K562 (cell line): ENCODE results near the gene CEND1. TPM values are rescaled to one million over a fixed set of nuclear protein-coding genes. Genes with fewer than 3 reads are reported as not detected.

Source experiments
- CBX1 ChIP-seq: sonication (generic); IDR thresholded peaks from 2 replicates; pipeline ENCODE4 v1.6.1; 2016; ENCODE audit warnings: antibody characterized with exemption, low read depth, mild to moderate bottlenecking
- CHCHD3 ChIP-seq: fragments of 250-450 bp; sonication (Bioruptor Pico); IDR thresholded peaks from 2 replicates; pipeline ENCODE4 v2.1.2; 2022; ENCODE audit warnings: mild to moderate bottlenecking
- GTF2E2 ChIP-seq: fragments of 200-800 bp; sonication (Bioruptor generic); IDR thresholded peaks from 2 replicates; pipeline ENCODE4 v1.6.1; 2016; ENCODE audit warnings: missing genetic modification characterization, missing compliant biosample characterization
- JUN ChIP-seq, 2 experiments: sonication (generic) in 1 of 2; formaldehyde crosslinking in 1 of 2; IDR thresholded peaks; 2 replicates each; pipeline versions ENCODE4 v1.6.1 to v1.8.0; 2012 to 2022; ENCODE audit warnings: borderline replicate concordance in 2 of 2, mild to moderate bottlenecking in 2 of 2, improper control_type of control experiment in 1 of 2, low read depth in 1 of 2, low read length in 1 of 2, missing genetic modification reagents in 1 of 2
- NEUROD1 ChIP-seq: fragments of 150-350 bp; IDR thresholded peaks from 2 replicates; pipeline ENCODE4 v1.6.1; 2014; ENCODE audit warnings: borderline replicate concordance, low read length, low read depth; ENCODE audit not compliant: partially characterized antibody
- POLR2G ChIP-seq: fragments of 200-400 bp; formaldehyde crosslinking; IDR thresholded peaks from 2 replicates; pipeline ENCODE4 v1.6.1; 2017; ENCODE audit warnings: low read depth, mild to moderate bottlenecking, antibody characterized with exemption, low read length, moderate library complexity
- POLR2H ChIP-seq: IDR thresholded peaks from 2 replicates; pipeline ENCODE4 v1.6.1; 2016; ENCODE audit warnings: missing genetic modification characterization, low read depth, mild to moderate bottlenecking, control low read depth, missing compliant biosample characterization, moderate library complexity
- SUPT5H ChIP-seq: fragments of 450-650 bp; IDR thresholded peaks from 2 replicates; pipeline ENCODE4 v1.6.1; 2016
- TAF7 ChIP-seq: fragments of 450-650 bp; IDR thresholded peaks from 2 replicates; pipeline ENCODE4 v1.6.1; 2016; ENCODE audit warnings: missing genetic modification characterization, missing compliant biosample characterization
- ZNF165 ChIP-seq: fragments of 250-450 bp; sonication (Bioruptor Pico); IDR thresholded peaks from 2 replicates; pipeline ENCODE4 v1.4.0; 2020; ENCODE audit warnings: borderline replicate concordance
- ZNF23 ChIP-seq: fragments of 250-450 bp; sonication (Bioruptor Pico); IDR thresholded peaks from 2 replicates; pipeline ENCODE4 v1.4.0; 2020; ENCODE audit warnings: mild to moderate bottlenecking
- polyA plus RNA-seq, 8 experiments: library from polyadenylated mRNA; depleted of rRNA in 4 of 8; stranded (reverse) in 5 of 8; unstranded in 3 of 8; fragments of >200 nt; fragmentation: Nextera tagmentation in 2 of 8; fragmentation: Illumina TruSeq in 1 of 8; extraction: Ambion mirVana in 2 of 8; extraction: Trizol in 1 of 8; gene quantifications; 2 replicates each; pipeline versions ENCODE4 v1.2.1 to v1.2.3, GENCODE V29; 2011 to 2014; ENCODE audit warnings: inconsistent platforms in 1 of 8, missing spikeins in 1 of 8
- total RNA-seq, 7 experiments: library from RNA; depleted of rRNA in 6 of 7; stranded (reverse); fragments of >200 nt in 6 of 7; fragmentation: Illumina TruSeq in 2 of 7; extraction: Trizol in 2 of 7; gene quantifications; 2 replicates each; pipeline versions ENCODE4 v1.2.1 to v1.2.3, GENCODE V29; 2011 to 2021; ENCODE audit warnings: low replicate concordance in 1 of 7
- TF ChIP-seq, protein P1 (sequence below): sonication (generic); formaldehyde crosslinking; IDR thresholded peaks from 2 replicates; pipeline ENCODE4 v1.8.0; 2022; ENCODE audit warnings: mild to moderate bottlenecking, missing genetic modification reagents, borderline replicate concordance
- TF ChIP-seq, protein P2 (sequence below): fragments of 450-650 bp; formaldehyde crosslinking; IDR thresholded peaks from 2 replicates; pipeline ENCODE4 v1.4.0; 2022; ENCODE audit warnings: missing genetic modification characterization

The CEND1 gene
- total and polyA plus RNA-seq, 9 of the 15 experiments (the other 6 are each of a cell fraction or from before 2014, with no cell fraction given): 0.13 to 0.18 (median 0.16) TPM; not detected in 6

DNA sequence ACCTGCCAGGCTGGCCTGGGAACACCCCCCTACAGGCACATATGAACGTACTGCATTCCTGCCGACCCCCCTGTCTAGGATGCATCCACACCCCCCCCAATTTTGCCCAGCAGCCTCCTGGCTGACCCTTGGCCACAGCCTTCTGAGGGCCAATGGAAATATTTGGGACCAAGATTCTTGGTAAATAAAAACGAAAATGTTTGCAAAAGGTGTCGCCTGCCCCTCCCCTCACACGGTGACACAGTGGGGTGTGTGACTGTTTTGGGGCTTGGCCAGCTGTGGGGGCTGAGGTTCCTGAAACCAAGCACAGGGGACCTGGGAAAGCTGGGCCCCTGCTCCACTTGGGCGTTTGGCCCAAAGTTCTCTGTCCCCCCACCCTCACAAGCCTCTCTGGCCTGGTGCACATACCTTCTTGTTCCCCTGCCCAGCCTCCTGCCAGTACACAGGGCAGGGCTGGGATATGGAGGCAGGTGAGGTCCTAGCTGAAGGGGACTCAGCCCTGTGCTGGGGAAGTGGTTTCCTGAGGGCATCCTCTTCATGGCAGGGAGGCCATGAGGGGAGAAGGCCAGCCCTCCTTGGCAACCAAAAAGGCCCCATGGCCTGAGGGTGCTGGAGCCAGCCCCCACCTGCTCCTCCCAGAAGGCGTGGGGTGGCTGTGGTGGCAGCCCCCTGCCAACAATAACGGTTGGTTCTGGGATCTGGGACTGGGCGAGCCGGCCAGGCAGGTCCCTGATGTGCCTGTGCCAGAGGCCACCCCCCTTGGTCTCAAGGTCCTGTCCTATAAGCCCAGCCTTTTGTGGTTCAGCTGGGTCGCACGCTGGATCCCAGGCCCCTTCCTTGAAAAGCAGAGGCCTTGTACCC, 35.7 kb upstream of the CEND1 start (continued):
- TF ChIP-seq, protein P1, sequence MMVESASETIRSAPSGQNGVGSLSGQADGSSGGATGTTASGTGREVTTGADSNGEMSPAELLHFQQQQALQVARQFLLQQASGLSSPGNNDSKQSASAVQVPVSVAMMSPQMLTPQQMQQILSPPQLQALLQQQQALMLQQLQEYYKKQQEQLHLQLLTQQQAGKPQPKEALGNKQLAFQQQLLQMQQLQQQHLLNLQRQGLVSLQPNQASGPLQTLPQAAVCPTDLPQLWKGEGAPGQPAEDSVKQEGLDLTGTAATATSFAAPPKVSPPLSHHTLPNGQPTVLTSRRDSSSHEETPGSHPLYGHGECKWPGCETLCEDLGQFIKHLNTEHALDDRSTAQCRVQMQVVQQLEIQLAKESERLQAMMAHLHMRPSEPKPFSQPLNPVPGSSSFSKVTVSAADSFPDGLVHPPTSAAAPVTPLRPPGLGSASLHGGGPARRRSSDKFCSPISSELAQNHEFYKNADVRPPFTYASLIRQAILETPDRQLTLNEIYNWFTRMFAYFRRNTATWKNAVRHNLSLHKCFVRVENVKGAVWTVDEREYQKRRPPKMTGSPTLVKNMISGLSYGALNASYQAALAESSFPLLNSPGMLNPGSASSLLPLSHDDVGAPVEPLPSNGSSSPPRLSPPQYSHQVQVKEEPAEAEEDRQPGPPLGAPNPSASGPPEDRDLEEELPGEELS (CRISPR knock-in tag): no peak
- TF ChIP-seq ZNF23 (CRISPR knock-in tag) (no peak), ZNF165 (CRISPR knock-in tag) (no peak), POLR2G (peak; percentile 74), POLR2H (tag) (no peak), GTF2E2 (tag) (no peak), CBX1 (no peak), CHCHD3 (CRISPR knock-in tag) (no peak), TAF7 (tag) (no peak), NEUROD1 (no peak), JUN (IDR thresholded peaks at IDR 0.05; ENCODE audit: borderline replicate concordance, low read depth, low read length) (no peak), JUN (CRISPR knock-in tag; IDR thresholded peaks at IDR 0.05; ENCODE audit: borderline replicate concordance) (no peak), SUPT5H (peak; percentile 47)
- TF ChIP-seq, protein P2, sequence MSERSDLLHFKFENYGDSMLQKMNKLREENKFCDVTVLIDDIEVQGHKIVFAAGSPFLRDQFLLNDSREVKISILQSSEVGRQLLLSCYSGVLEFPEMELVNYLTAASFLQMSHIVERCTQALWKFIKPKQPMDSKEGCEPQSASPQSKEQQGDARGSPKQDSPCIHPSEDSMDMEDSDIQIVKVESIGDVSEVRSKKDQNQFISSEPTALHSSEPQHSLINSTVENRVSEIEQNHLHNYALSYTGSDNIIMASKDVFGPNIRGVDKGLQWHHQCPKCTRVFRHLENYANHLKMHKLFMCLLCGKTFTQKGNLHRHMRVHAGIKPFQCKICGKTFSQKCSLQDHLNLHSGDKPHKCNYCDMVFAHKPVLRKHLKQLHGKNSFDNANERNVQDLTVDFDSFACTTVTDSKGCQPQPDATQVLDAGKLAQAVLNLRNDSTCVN (CRISPR knock-in tag): no peak
